Measurements from ENCODE around the gene BMP3.
"Not testable (repeated sequence)": the region's sequence is repeated elsewhere in the genome, so short reads cannot be mapped to it uniquely, and the experiment has no call there.

BMP3 gene, protein sequence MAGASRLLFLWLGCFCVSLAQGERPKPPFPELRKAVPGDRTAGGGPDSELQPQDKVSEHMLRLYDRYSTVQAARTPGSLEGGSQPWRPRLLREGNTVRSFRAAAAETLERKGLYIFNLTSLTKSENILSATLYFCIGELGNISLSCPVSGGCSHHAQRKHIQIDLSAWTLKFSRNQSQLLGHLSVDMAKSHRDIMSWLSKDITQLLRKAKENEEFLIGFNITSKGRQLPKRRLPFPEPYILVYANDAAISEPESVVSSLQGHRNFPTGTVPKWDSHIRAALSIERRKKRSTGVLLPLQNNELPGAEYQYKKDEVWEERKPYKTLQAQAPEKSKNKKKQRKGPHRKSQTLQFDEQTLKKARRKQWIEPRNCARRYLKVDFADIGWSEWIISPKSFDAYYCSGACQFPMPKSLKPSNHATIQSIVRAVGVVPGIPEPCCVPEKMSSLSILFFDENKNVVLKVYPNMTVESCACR

GRCh38 chr4:81030061-81030980 lies at the start of gene BMP3:
Gene BMP3, plus strand, starts transcription at chr4:81030708. Its CDS starts 577 bp downstream, at chr4:81031285.
- peak; percentile 77 to 91 (median 78) for DNase-seq

DNA sequence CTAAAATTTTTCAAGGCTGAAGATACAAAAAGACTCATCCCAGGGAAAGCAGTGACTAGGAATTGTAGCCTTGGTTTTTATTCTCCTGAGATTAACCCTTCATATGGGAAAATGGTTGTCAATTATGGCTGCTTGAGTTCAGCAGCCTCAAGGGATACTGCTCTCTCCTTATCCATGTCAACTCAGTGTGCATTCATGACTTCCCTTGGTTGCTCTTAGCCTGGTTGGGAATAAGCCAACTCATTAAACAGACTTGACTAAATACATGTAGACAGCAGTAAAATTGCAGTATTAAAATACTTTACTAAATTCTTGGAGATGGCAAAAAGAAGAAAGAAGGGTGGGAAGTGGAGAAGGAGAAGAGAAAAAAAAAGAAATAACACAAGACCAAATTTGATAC lies 44.5 kb upstream of the BMP3 start:
- no peak for DNase-seq

DNA sequence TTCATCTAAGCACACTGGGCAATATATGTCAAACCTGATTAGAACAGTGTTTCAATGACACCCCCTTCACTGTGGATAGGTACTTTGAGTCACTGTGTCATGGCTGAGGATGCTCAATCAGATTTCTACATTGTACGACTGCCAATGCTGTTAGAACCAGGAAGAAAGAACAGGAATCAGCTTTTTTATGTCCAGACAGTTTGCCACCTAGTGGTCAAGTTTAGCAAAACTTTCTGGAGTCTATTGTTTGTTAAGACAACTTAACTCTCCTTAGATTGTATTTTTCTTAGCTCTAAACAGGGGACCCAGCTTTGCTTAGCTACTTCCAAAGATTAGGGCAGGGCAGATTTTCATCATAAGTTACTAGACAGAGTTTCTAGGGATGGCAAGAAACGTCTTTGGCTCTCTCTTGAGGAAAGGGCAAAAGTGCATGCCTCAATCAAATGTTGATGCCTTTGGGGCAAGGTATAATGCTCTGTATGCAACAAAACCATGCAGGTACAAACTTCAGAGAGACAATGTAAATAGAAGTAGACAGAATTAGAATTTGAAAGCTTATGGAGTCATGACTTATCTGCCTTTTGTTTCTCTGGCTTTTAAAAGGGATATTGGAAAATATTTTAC lies 40.5 kb upstream of the BMP3 start:
- peak; percentile 35 to 87 (median 78) for DNase-seq

DNA sequence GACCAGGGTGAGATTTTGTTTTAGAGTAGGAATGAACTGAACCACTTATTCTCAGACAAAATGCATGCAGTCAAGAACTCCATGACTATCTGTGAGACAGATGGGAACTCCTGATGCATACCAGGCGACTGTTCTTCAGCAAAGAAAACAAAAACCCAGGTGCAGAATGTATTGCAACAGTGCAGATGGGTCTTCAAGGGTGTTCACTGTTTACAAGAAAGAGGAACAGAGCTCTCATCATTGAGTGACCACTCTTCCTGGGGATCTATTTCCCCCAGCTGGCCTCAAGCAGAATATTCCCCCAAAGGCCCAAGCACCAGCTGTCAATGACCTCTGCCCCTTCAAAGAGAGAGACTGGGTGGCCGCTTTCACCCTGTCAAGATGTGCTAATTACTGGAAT lies 39.7 kb upstream of the BMP3 start:
- DNase-seq: peak in 1 of 3 experiments; percentile 16

- no peak for DNase-seq
Measured at GRCh38 chr4:80999943-81000342, 30.6 kb upstream of the BMP3 start.

- DNase-seq: peak in 1 of 3 experiments; percentile 4
Measured at GRCh38 chr4:81003597-81004111, 26.9 kb upstream of the BMP3 start.

DNA sequence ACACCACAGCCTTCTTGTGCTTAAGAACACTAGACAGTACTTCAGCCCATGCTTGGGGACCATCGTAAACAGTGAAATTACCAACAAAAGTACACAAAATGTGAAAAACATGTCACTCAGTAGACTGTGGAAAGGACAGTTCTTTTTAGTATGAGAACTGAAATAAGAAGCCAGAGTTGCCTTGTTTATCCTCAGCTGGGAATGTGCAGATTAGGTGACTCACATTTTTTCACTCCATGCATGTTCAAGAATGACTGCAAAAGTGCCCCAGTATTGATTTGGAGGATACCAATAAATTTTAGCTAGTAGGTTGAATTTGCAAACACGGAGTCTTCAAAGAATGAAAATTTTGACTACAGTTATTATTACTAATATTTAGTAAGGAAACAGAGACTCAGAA lies 23.1 kb upstream of the BMP3 start:
- DNase-seq: no peak

DNA sequence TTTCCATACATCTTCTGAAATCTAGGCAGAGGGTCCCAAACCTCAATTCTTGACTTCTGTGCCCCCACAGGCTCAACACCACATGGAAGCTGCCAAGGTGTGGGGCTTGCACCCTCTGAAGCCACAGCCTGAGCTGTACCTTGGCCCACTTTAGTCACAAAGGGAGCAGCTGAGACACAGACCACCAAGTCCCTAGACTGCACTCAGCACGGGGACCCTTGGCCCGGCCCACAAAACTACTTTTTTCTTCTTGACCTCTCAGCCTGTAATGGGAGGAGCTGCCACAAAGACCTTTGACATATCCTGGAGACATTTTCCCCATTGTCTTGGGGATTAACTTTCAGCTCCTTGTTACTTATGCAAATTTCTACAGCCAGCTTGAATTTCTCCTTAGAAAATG lies 13.9 kb upstream of the BMP3 start:
- DNase-seq: not testable (repeated sequence)

DNA sequence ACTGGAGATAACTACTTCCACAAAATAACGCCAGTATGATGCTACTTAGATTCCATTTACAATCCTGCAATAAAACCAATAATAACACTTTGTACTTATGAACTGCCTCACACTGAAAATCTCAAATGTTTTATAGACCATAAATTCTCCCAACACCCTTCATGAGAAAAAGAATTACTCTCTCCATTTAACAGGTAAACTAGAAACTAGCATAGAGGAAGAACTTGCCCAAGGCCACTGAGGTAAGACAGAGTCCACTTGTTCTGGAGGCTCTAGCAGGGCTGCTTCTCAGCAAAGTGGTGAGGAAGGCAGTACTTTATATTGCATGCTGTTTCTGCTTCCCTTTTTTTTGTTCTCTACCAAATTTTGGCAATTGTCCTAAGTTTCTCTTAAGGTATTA lies 11.5 kb upstream of the BMP3 start:
- no peak for DNase-seq

DNA sequence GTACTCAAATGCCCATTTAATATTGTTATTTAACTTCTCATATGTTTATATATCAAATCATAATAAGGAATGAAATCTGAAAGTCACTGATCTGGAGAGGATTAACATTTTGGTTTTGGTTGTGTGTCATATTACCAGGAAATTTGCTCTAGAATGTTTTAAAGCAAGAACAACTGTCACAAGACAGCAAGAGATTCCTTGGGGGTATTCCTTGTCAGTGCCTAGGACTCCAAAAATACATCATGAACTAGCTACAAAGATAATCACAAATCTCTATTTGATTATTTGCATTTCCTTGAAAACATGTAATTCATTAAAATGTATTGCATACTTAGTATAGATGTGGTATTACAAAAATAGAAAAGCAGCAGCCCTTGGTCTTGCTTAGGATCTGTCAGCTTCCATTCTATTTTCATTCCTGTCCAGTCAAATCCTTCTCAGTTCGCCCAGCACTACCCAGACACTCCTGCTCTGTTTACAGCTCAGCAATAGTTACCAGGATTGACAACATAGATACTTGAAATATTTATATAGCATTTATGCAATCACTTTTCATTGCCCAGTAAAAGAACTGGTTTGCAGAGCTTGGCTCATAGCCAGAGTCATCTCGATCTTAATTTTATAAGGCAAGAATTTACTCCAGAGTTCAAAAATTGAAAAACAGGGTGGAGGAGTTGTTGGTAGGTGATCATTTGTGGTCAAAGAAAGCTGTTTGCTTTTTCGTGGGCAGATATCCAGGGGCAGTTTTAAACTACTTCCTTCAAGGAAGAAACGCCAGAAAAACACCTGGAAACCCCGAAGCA lies 9.2 kb upstream of the BMP3 start:
- peak; percentile 2 to 62 (median 53) for DNase-seq

- peak in 1 of 3 experiments; percentile 53 for DNase-seq
Measured at GRCh38 chr4:81021981-81022380, 8.5 kb upstream of the BMP3 start.

DNA sequence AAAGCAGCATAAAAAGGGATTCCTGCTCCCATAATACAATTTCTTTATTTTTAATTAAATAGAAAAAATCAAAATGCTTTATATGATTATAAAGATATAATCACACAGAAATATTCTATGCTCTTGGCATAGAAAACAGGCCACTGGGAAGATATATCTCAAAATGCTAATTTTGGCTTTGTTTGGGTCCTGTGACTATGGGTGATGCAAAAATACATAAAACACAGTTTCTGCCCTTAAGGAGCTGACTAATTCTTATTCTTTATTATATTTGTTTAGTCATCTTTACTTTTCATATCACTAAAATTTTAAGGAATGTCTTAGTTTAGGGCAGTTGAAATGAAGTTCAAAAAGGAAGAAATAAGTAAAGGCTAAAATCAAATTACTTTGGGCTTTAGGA lies 7.0 kb upstream of the BMP3 start:
- DNase-seq: no peak

DNA sequence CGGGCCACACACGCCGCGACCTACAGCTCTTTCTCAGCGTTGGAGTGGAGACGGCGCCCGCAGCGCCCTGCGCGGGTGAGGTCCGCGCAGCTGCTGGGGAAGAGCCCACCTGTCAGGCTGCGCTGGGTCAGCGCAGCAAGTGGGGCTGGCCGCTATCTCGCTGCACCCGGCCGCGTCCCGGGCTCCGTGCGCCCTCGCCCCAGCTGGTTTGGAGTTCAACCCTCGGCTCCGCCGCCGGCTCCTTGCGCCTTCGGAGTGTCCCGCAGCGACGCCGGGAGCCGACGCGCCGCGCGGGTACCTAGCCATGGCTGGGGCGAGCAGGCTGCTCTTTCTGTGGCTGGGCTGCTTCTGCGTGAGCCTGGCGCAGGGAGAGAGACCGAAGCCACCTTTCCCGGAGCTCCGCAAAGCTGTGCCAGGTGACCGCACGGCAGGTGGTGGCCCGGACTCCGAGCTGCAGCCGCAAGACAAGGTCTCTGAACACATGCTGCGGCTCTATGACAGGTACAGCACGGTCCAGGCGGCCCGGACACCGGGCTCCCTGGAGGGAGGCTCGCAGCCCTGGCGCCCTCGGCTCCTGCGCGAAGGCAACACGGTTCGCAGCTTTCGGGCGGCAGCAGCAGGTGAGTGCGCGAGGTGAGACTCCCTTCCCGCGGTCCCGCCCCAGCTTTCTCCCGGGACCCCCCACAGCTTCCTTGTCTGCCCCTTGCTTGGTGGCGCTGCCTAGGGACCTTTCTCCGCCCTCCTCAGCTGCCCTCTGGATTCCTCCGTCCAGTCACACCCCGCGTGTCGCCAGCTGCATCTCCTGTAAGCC lies 678 bp downstream of the BMP3 start:
- DNase-seq: peak; percentile 69 to 80 (median 79)

DNA sequence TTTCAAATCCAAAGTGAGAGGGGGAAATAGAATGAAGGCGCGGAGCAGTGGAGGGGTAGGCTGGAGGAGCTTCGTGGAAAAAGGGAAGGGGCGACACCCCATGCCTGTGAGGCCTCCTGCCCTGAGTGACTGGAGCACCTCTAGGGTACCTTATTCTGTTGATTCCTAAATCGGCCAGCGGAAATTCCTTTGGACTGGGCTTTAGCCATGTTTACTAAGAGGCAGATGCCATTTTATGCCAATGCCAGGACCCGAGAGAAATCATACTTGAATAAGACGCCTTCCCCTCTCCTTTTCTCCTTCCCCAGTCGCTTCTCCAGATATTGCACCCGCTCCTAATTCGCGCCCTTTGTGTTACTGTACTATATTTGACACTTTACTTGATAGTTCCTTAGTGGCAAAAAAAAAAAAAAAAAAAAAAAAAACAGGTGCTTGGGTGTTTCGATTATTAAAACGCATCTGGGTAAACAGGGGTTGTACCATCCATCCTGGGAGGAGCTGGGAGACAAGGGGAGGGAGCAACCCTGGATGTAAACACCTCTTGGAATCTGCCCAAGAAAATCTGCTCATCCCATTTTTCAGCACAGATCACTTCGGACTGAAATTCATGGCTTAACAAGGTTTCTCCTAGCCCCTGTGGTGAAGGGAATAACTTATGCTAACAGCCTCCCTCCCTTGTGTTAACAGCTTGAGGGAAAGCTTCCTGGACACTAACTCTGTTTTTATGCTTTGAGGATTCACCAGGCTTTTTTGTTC lies 1.5 kb downstream of the BMP3 start:
- DNase-seq: peak; percentile 16 to 86 (median 46)

GRCh38 chr4:81032771-81033684 lies 2.5 kb downstream of the BMP3 start:
- DNase-seq: peak in 2 of 3 experiments; percentile 19 to 78

DNA sequence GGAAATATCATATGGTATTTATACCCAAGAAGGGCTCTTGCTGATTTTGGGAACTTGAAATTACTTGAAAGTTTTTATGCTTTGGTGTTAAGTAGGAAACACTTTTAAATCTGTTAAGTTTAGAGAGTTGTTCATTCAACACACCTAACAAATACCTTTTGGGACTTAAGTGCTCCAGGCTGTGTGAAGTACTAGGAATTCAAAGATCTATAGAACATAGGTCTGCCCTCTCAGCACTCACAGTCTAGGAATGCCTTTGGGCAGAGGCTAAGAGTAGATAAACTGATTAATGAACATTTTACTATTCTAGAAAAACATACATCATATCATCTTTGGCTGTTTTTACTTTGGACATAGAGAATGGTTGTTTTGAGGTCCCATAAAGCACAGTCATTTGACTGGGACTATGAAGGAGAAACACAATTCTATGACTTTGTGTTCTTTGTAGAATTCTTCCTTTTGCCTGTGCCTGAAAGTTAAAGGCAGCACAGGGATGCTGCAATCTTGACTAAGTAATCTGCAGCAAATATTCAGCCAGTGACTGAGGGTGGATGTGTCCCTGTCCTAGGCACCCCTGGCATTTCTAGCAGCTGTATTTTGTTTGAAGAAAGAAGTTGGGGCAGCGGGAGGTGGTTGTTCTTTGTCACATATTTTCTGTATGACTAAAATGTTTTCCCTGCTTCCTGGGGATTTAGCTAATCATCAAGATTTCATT lies 8.3 kb downstream of the BMP3 start:
- DNase-seq: no peak

DNA sequence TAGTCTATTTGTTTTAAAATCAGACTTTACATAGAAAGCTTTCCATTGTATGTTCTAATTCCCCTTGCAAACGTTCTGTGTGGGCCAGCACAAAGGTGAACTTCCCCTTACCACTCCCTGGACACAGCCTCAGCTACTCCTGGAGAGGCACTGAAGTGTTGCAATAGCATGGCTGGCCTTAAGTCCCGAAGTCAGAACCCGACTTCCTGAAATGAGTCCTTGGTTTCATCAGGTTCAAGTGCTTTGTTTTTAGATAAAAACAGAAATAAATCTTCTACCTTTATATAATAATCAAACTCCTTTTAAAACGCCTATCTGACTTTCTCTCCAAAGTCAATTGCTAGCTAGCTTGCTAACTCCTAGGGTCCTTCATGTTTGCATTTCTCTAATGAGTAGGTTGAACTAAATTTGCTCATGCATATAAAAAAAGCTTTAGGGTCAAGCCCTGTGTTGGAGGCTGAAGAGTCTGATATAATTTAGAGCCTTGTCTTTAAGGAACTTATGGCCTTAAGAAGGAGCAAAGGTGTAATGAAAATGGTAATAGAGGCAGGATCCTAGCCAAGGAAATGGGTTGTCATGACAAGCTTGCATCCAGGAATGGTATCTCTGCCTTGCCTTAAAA lies 9.0 kb downstream of the BMP3 start:
- DNase-seq: peak in 1 of 3 experiments; percentile 20

Measured in NCI-H1417 (cell line).